GM21529 (cell line): ENCODE results near the gene MAP1LC3B2.

Experiments
- ATAC-seq: cut with Tn5 transposase; IDR thresholded peaks from one replicate; pipeline ENCODE4 v1.9.1; 2021; ENCODE audit not compliant: unreplicated experiment

Gene MAP1LC3B2

GRCh38 chr12:116559162-116559935, at the start of gene MAP1LC3B2:
TSS of gene MAP1LC3B2 (plus strand) at chr12:116559381. CDS start at chr12:116575943, 16,562 bp downstream.
- ATAC-seq: peak; percentile 77

GRCh38 chr12:116513944-116514343, 45.2 kb upstream of the MAP1LC3B2 start:
- no peak for ATAC-seq

- ATAC-seq: no peak
These were observed 43.5 kb upstream of the MAP1LC3B2 start for GRCh38 chr12:116515684-116516083.

GRCh38 chr12:116516657-116517056, 42.5 kb upstream of the MAP1LC3B2 start:
- ATAC-seq: no peak

- ATAC-seq: no peak
These were observed 41.6 kb upstream of the MAP1LC3B2 start for GRCh38 chr12:116517431-116518045.

- no peak for ATAC-seq
These were observed 38.9 kb upstream of the MAP1LC3B2 start for GRCh38 chr12:116520225-116520760.

GRCh38 chr12:116520801-116521471, 38.2 kb upstream of the MAP1LC3B2 start:
- ATAC-seq: no peak

GRCh38 chr12:116524311-116524710, 34.9 kb upstream of the MAP1LC3B2 start:
- ATAC-seq: no peak

GRCh38 chr12:116524964-116525379, 34.2 kb upstream of the MAP1LC3B2 start:
- ATAC-seq: no peak

GRCh38 chr12:116525418-116526001, 33.7 kb upstream of the MAP1LC3B2 start:
- no peak for ATAC-seq

- no peak for ATAC-seq
These were observed 31.1 kb upstream of the MAP1LC3B2 start for GRCh38 chr12:116528065-116528464.

- no peak for ATAC-seq
These were observed 30.7 kb upstream of the MAP1LC3B2 start for GRCh38 chr12:116528498-116528897.

GRCh38 chr12:116529048-116529447, 30.1 kb upstream of the MAP1LC3B2 start:
- ATAC-seq: no peak

GRCh38 chr12:116529686-116530085, 29.5 kb upstream of the MAP1LC3B2 start:
- ATAC-seq: no peak

GRCh38 chr12:116532428-116532827, 26.8 kb upstream of the MAP1LC3B2 start:
- ATAC-seq: no peak

GRCh38 chr12:116532986-116533342, 26.2 kb upstream of the MAP1LC3B2 start:
- peak; percentile 9 for ATAC-seq

GRCh38 chr12:116533343-116534251, 25.6 kb upstream of the MAP1LC3B2 start:
- peak; percentile 62 for ATAC-seq

- ATAC-seq: no peak
These were observed 24.7 kb upstream of the MAP1LC3B2 start for GRCh38 chr12:116534311-116535121.

- no peak for ATAC-seq
These were observed 23.9 kb upstream of the MAP1LC3B2 start for GRCh38 chr12:116535241-116535640.
